Measurements from ENCODE around the gene KRTAP9-8. TPM values are rescaled to one million over a fixed set of nuclear protein-coding genes. Genes with fewer than 3 reads are reported as not detected.

The KRTAP9-8 gene
- polyA plus RNA-seq, 1 donor (not counting 4 experiments of a cell fraction or from before 2014, with no cell fraction given) = not detected

GRCh38 chr17:41287050-41287449 is 49.3 kb downstream of the KRTAP9-8 start:
- no peaks in the 10 kb centered on the region for H4K20me1 ChIP-seq (ENCODE audit: control insufficient read depth, extremely low read depth, insufficient read depth, low read length)
- H3K27me3 ChIP-seq (ENCODE audit: control insufficient read depth, extremely low read depth, insufficient read depth, low read length) = no peaks in the 10 kb centered on the region
- H3K27ac ChIP-seq (ENCODE audit: control insufficient read depth, insufficient read depth, low read length) = no peak overlapping the region
- H3K9me1 ChIP-seq (ENCODE audit: control insufficient read depth, extremely low read depth, insufficient read depth, low read length) = no peaks in the 10 kb centered on the region
- H3K9me3 ChIP-seq (ENCODE audit: control insufficient read depth, low read depth, low read length) = no peaks in the 10 kb centered on the region
- TF ChIP-seq EZH2 (IDR thresholded peaks at IDR 0.05; ENCODE audit: low read length) = no peak
- DNase-seq (ENCODE audit: low read depth, low spot score) (no peak), FAIRE-seq (no peak)
- no peaks in the 10 kb centered on the region for H3K36me3 ChIP-seq (ENCODE audit: control insufficient read depth in 2 of 2, extremely low read depth in 1 of 2, insufficient read depth in 2 of 2, low read length in 2 of 2)
- H3K4me2 ChIP-seq (ENCODE audit: control insufficient read depth, extremely low read depth, insufficient read depth, low read depth, low read length) = no peak overlapping the region
- no peak overlapping the region for H3K9ac ChIP-seq (ENCODE audit: control insufficient read depth, extremely low read depth, insufficient read depth, low read length)
- dilution Hi-C loops (cut with MboI; ENCODE audit: extremely low pct_ligation_motif_present, low sequenced_read_pairs) = no loop called here
- H2AFZ ChIP-seq (ENCODE audit: control insufficient read depth, low read length) = no peak overlapping the region
- H3K4me3 ChIP-seq (ENCODE audit: control insufficient read depth in 2 of 3, extremely low read depth in 1 of 3, insufficient read depth in 2 of 3, low read depth in 1 of 3, low read length in 3 of 3) = no peak overlapping the region
- H3K79me2 ChIP-seq (ENCODE audit: control insufficient read depth, insufficient read depth, low read length) = no peaks in the 10 kb centered on the region
- peaks cover 13% of the 10 kb centered on the region for H3K4me1 ChIP-seq (ENCODE audit: control insufficient read depth, extremely low read depth, insufficient read depth, low read length)

Small RNAs within 50 kb of the gene (small RNA-seq; reads per million reads assigned to genes)
- gene KRTAP9-10P (ENCODE audit: insufficient read length in 3 of 3, low read depth in 3 of 3, low replicate concordance in 1 of 3) = 0 to 0.33 (median 0) reads per million in 3 experiments

Other genes starting within 250 kb of the KRTAP9-8 start
- gene KRTAP3-3, start 243.8 kb upstream of the KRTAP9-8 start, polyA plus RNA-seq = not detected in 3 replicates
- gene KRTAP3-2, start 238.1 kb upstream of the KRTAP9-8 start, polyA plus RNA-seq = not detected in 3 replicates
- gene KRTAP3-1, start 228.9 kb upstream of the KRTAP9-8 start, polyA plus RNA-seq = not detected in 3 replicates
- gene KRTAP1-5, start 210.8 kb upstream of the KRTAP9-8 start, polyA plus RNA-seq = 0.05 to 0.23 TPM (median 0.08 TPM) in 3 replicates
- gene KRTAP1-4, start 207.8 kb upstream of the KRTAP9-8 start, polyA plus RNA-seq = not detected in 3 replicates
- gene KRTAP1-3, start 203.1 kb upstream of the KRTAP9-8 start, polyA plus RNA-seq = not detected in 3 replicates
- 0.07 to 0.13 TPM in 2 of 3 replicates, not detected in the other for gene KRTAP1-1, start 196.5 kb upstream of the KRTAP9-8 start, polyA plus RNA-seq
- gene KRTAP2-1, start 190.7 kb upstream of the KRTAP9-8 start, polyA plus RNA-seq = not detected in 3 replicates
- not detected in 3 replicates for gene KRTAP2-2, start 182.8 kb upstream of the KRTAP9-8 start, polyA plus RNA-seq
- 8.4 to 21.3 TPM (median 9.0 TPM) in 3 replicates for gene KRTAP2-3, start 177.9 kb upstream of the KRTAP9-8 start, polyA plus RNA-seq
- 0.12 TPM in 1 of 3 replicates, not detected in the others for gene KRTAP2-4, start 172.1 kb upstream of the KRTAP9-8 start, polyA plus RNA-seq
- gene KRTAP4-7, start 153.8 kb upstream of the KRTAP9-8 start, polyA plus RNA-seq = not detected in 3 replicates
- gene KRTAP4-8, start 139.9 kb upstream of the KRTAP9-8 start, polyA plus RNA-seq = not detected in 3 replicates
- not detected in 3 replicates for gene KRTAP4-16, start 135.8 kb upstream of the KRTAP9-8 start, polyA plus RNA-seq
- not detected in 3 replicates for gene KRTAP4-9, start 132.6 kb upstream of the KRTAP9-8 start, polyA plus RNA-seq
- gene KRTAP4-11, start 119.6 kb upstream of the KRTAP9-8 start, polyA plus RNA-seq = not detected in 3 replicates
- not detected in 3 replicates for gene KRTAP4-12, start 113.8 kb upstream of the KRTAP9-8 start, polyA plus RNA-seq
- gene KRTAP4-6, start 97.5 kb upstream of the KRTAP9-8 start, polyA plus RNA-seq = not detected in 3 replicates
- not detected in 3 replicates for gene KRTAP4-5, start 88.2 kb upstream of the KRTAP9-8 start, polyA plus RNA-seq
- gene KRTAP4-4, start 77.3 kb upstream of the KRTAP9-8 start, polyA plus RNA-seq = not detected in 3 replicates
- gene KRTAP4-3, start 69.8 kb upstream of the KRTAP9-8 start, polyA plus RNA-seq = not detected in 3 replicates
- not detected in 3 replicates for gene KRTAP4-2, start 59.8 kb upstream of the KRTAP9-8 start, polyA plus RNA-seq
- gene KRTAP4-1, start 53.1 kb upstream of the KRTAP9-8 start, polyA plus RNA-seq = not detected in 3 replicates
- not detected in 3 replicates for gene KRTAP9-1, start 48.1 kb upstream of the KRTAP9-8 start, polyA plus RNA-seq
- gene KRTAP9-2, start 11.4 kb upstream of the KRTAP9-8 start, polyA plus RNA-seq = not detected in 3 replicates
- gene KRTAP9-3, start 5.5 kb upstream of the KRTAP9-8 start, polyA plus RNA-seq = not detected in 3 replicates
- gene KRTAP9-4, start 11.7 kb downstream of the KRTAP9-8 start, polyA plus RNA-seq = not detected in 3 replicates
- not detected in 3 replicates for gene KRTAP9-9, start 17.4 kb downstream of the KRTAP9-8 start, polyA plus RNA-seq
- not detected in 3 replicates for gene KRTAP9-6, start 27.4 kb downstream of the KRTAP9-8 start, polyA plus RNA-seq
- gene KRTAP9-7, start 37.7 kb downstream of the KRTAP9-8 start, polyA plus RNA-seq = not detected in 3 replicates
- gene KRTAP29-1, start 64.9 kb downstream of the KRTAP9-8 start, polyA plus RNA-seq = not detected in 3 replicates
- gene KRTAP16-1, start 71.3 kb downstream of the KRTAP9-8 start, polyA plus RNA-seq = not detected in 3 replicates
- gene KRTAP17-1, start 77.7 kb downstream of the KRTAP9-8 start, polyA plus RNA-seq = not detected in 3 replicates
- gene KRT33A, start 112.8 kb downstream of the KRTAP9-8 start, polyA plus RNA-seq = 0.14 TPM in 1 of 3 replicates, not detected in the others
- gene KRT33B, start 131.8 kb downstream of the KRTAP9-8 start, polyA plus RNA-seq = 0.18 to 0.33 TPM (median 0.21 TPM) in 3 replicates
- 4.4 to 4.8 TPM (median 4.6 TPM) in 3 replicates for gene KRT34, start 144.3 kb downstream of the KRTAP9-8 start, polyA plus RNA-seq
- 20.5 to 45.2 TPM (median 24.9 TPM) in 3 replicates for gene KRT31, start 159.6 kb downstream of the KRTAP9-8 start, polyA plus RNA-seq
- gene KRT37, start 186.6 kb downstream of the KRTAP9-8 start, polyA plus RNA-seq = 0.03 to 0.08 TPM (median 0.04 TPM) in 3 replicates
- gene KRT38, start 203.0 kb downstream of the KRTAP9-8 start, polyA plus RNA-seq = not detected in 3 replicates
- 0.03 TPM in 1 of 3 replicates, not detected in the others for gene KRT32, start 229.4 kb downstream of the KRTAP9-8 start, polyA plus RNA-seq
- not detected in 3 replicates for gene KRT35, start 243.2 kb downstream of the KRTAP9-8 start, polyA plus RNA-seq